Measurements from ENCODE around the gene TIGD2.

- TF ChIP-seq, protein P1, sequence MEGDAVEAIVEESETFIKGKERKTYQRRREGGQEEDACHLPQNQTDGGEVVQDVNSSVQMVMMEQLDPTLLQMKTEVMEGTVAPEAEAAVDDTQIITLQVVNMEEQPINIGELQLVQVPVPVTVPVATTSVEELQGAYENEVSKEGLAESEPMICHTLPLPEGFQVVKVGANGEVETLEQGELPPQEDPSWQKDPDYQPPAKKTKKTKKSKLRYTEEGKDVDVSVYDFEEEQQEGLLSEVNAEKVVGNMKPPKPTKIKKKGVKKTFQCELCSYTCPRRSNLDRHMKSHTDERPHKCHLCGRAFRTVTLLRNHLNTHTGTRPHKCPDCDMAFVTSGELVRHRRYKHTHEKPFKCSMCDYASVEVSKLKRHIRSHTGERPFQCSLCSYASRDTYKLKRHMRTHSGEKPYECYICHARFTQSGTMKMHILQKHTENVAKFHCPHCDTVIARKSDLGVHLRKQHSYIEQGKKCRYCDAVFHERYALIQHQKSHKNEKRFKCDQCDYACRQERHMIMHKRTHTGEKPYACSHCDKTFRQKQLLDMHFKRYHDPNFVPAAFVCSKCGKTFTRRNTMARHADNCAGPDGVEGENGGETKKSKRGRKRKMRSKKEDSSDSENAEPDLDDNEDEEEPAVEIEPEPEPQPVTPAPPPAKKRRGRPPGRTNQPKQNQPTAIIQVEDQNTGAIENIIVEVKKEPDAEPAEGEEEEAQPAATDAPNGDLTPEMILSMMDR (conservative IDR thresholded peaks at IDR 0.05 in 1 of 2, IDR thresholded peaks at IDR 0.05 in 1 of 2; ENCODE audit: extremely low read depth in 1 of 2, insufficient read depth in 1 of 2, low read depth in 1 of 2, low read length in 2 of 2): no peak
- TF ChIP-seq EZH2 (IDR thresholded peaks at IDR 0.05; ENCODE audit: borderline replicate concordance, low read length): no peak
Observed at GRCh38 chr4:89099471-89099870, 11.9 kb upstream of the TIGD2 start.
